Smooth muscle cell (in vitro differentiated cells): ENCODE measurements around the gene GCC2. TPM values are rescaled to one million over a fixed set of nuclear protein-coding genes. Genes with fewer than 3 reads are reported as not detected.

Experiments
- DNase-seq: peaks from one replicate; lab custom pipeline; 2025; ENCODE audit not compliant: unreplicated experiment; lab: John Stamatoyannopoulos, UW
- H2AFZ ChIP-seq: fragments of 200-600 bp; sonication (generic); 2 replicates; pipeline ENCODE4 v1.6.0; 2016; ENCODE audit warnings: antibody characterized with exemption, low read depth, mild to moderate bottlenecking
- H3F3A ChIP-seq: fragments of 200-600 bp; sonication (generic); 2 replicates; pipeline ENCODE4 v1.6.0; 2017; ENCODE audit warnings: antibody characterized with exemption, low read depth
- H3K27ac ChIP-seq: fragments of 200-600 bp; sonication (generic); 2 replicates; pipeline ENCODE4 v1.5.1; 2016; ENCODE audit warnings: low read depth, mild to moderate bottlenecking
- H3K27me3 ChIP-seq: fragments of 200-600 bp; sonication (generic); 2 replicates; pipeline ENCODE4 v1.6.1; 2016; ENCODE audit warnings: low read depth, mild to moderate bottlenecking
- H3K36me3 ChIP-seq: fragments of 200-600 bp; sonication (generic); 2 replicates; pipeline ENCODE4 v1.5.1; 2016; ENCODE audit warnings: low read depth
- H3K4me1 ChIP-seq: fragments of 200-600 bp; sonication (generic); 2 replicates; pipeline ENCODE4 v1.5.1; 2016; ENCODE audit warnings: low read depth
- H3K4me2 ChIP-seq: fragments of 200-600 bp; sonication (generic); 2 replicates; pipeline ENCODE4 v1.6.0; 2016; ENCODE audit warnings: mild to moderate bottlenecking
- H3K4me3 ChIP-seq: fragments of 200-600 bp; sonication (generic); 2 replicates; pipeline ENCODE4 v1.5.1; 2016; ENCODE audit warnings: mild to moderate bottlenecking
- H3K79me2 ChIP-seq: fragments of 200-600 bp; sonication (generic); 2 replicates; pipeline ENCODE4 v1.6.0; 2016; ENCODE audit warnings: low read depth, mild to moderate bottlenecking
- H3K9ac ChIP-seq: fragments of 200-600 bp; sonication (generic); 2 replicates; pipeline ENCODE4 v1.6.0; 2016; ENCODE audit warnings: low read depth
- H3K9me3 ChIP-seq: fragments of 200-600 bp; sonication (generic); replicated peaks from 2 replicates; pipeline ENCODE4 v1.5.1; 2016; ENCODE audit warnings: low read depth
- H4K20me1 ChIP-seq: fragments of 200-600 bp; sonication (generic); 2 replicates; pipeline ENCODE4 v1.6.0; 2016; ENCODE audit warnings: low read depth
- WGBS: methylation state at CpG from one replicate; pipeline ENCODE4 v1.1.7; 2016; ENCODE audit warnings: low lambda C conversion rate; 5-methylcytosine and 5-hydroxymethylcytosine counted together
- polyA plus RNA-seq: library from polyadenylated mRNA; unstranded; fragments of >200 nt; fragmentation: Nextera tagmentation; extraction: Ambion mirVana; gene quantifications from 2 replicates; pipeline ENCODE4 v1.2.1, GENCODE V29; 2016
- total RNA-seq: library from RNA; depleted of rRNA; stranded (reverse); fragments of >200 nt; gene quantifications from 2 replicates; pipeline ENCODE4 v1.2.3, GENCODE V29; 2014
- TF ChIP-seq, protein P1 (sequence below): fragments of 200-600 bp; sonication (generic); IDR thresholded peaks from 2 replicates; pipeline ENCODE4 v1.5.1; 2017; ENCODE audit warnings: borderline replicate concordance, mild to moderate bottlenecking, antibody characterized with exemption; ENCODE audit not compliant: insufficient read depth, poor library complexity, severe bottlenecking

Gene GCC2
- total and polyA plus RNA-seq, 2 experiments from 2014 or later: 18.3 to 36.4 TPM

DNA sequence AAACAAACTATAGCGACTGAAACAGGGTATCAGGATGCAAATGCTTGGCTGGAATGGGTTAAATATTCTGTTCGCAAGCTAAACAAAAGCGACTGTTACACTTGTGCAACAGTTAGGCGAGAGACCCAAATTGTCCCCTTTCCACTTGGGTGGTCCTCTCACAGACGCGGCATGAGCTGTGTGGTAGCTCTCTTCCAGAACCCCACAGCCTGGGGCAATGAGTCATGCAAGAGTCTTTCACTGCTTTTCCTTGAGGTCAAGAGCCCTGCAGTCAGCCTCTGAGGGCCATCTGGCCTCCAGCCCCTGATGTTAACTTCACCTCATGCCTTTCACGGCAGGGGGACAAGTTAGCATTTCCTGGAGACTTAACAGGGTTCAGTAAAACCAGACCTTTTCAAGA, 45.5 kb upstream of the GCC2 start:
- Histone ChIP-seq H3K9ac (no peak overlapping the region), H3K4me2 (peak overlapping the region; percentile 10), H3K4me3 (no peak overlapping the region), H3K27ac (peak overlapping the region; percentile 63), H3F3A (no peaks in the 10 kb centered on the region), H3K9me3 (peaks cover 6% of the 10 kb centered on the region), H3K4me1 (no peaks in the 10 kb centered on the region), H3K79me2 (no peaks in the 10 kb centered on the region), H2AFZ (no peak overlapping the region), H3K27me3 (no peaks in the 10 kb centered on the region), H4K20me1 (no peaks in the 10 kb centered on the region), H3K36me3 (no peaks in the 10 kb centered on the region)
- DNase-seq: peak; percentile 14
- TF ChIP-seq, protein P1, sequence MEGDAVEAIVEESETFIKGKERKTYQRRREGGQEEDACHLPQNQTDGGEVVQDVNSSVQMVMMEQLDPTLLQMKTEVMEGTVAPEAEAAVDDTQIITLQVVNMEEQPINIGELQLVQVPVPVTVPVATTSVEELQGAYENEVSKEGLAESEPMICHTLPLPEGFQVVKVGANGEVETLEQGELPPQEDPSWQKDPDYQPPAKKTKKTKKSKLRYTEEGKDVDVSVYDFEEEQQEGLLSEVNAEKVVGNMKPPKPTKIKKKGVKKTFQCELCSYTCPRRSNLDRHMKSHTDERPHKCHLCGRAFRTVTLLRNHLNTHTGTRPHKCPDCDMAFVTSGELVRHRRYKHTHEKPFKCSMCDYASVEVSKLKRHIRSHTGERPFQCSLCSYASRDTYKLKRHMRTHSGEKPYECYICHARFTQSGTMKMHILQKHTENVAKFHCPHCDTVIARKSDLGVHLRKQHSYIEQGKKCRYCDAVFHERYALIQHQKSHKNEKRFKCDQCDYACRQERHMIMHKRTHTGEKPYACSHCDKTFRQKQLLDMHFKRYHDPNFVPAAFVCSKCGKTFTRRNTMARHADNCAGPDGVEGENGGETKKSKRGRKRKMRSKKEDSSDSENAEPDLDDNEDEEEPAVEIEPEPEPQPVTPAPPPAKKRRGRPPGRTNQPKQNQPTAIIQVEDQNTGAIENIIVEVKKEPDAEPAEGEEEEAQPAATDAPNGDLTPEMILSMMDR: no peak
- WGBS: 9% methylated on average over 7 of the region's 7 CpGs

DNA sequence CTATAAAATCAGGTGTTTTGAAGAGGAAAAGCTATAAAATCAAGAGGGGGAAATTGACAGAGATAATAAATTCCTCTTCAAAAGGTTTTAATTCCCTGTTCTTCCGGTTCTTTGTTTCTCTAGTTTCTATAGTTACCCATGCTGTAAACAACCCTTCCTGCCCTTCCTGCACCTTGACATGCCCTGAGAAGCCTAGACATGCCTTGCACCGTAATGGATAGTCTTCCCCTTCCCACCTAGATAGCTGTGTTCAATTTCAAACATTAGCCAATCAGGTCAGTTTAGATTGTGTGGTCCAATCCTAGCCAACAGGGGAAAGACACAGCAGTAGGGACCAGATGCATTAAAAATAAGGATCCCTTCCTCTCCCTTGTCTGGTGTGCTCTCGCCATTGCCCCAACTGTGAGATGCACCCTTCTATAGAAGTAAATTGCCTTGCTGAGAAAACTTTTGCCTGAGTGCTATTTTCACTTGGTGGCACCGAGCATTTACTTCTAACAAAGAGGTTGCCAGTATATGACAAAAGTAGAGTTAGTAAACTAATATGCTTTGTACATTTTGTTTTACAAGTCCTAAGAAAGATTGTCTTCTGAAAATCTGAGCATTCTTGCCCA, 44.1 kb upstream of the GCC2 start:
- Histone ChIP-seq H3K4me1 (no peaks in the 10 kb centered on the region), H3K9me3 (no peaks in the 10 kb centered on the region), H3K27me3 (no peaks in the 10 kb centered on the region), H2AFZ (no peak overlapping the region), H3K9ac (peak overlapping the region; percentile 23), H3K4me2 (no peak overlapping the region), H3K36me3 (no peaks in the 10 kb centered on the region), H3K4me3 (no peak overlapping the region), H4K20me1 (no peaks in the 10 kb centered on the region), H3F3A (no peaks in the 10 kb centered on the region), H3K79me2 (no peaks in the 10 kb centered on the region), H3K27ac (peak overlapping the region; percentile 63)
- no peak for DNase-seq
- WGBS: 80% methylated on average over 4 of the region's 4 CpGs
- TF ChIP-seq, protein P1: no peak

DNA sequence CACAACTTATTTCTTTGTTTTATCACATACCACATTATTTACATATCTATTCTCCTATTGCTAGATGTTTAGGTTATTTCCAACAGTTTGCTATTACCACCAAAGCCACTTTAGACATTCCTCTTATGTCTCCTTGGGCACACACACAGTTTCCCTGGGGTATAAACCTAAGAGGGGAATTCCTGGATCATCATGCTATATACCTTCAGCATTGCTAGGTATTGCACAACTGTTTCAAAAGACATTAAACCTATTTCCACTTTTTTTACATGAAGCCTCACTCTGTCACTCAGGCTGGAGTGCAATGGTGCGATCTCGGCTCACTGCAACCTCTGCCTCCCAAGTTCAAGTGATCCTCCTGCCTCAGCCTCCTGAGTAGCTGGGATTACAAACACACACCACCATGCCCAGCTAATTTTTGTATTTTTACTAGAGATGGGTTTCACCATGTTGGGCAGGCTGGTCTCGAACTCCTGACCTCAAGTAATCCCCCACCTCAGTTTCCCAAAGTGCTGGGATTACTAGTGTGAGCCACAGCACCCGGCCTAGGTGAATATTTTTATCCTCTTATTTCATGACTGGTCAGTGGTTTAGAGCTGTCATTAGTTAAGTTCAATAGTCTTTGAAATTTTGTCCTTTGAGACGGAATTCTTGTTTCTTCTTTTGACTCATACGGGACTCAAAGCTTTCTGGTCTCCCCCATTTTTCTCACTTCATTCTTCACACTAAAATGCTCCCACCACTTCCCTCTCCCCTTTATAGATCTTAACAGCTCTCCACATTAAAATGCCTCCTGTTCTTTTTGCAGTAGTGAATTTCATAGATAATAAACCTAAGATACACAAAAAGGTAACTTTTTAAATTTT, 40.9 kb upstream of the GCC2 start:
- WGBS: 89% methylated on average over 6 of the region's 6 CpGs
- Histone ChIP-seq H4K20me1 (no peaks in the 10 kb centered on the region), H3K36me3 (no peaks in the 10 kb centered on the region), H3K4me1 (no peaks in the 10 kb centered on the region), H3K4me3 (no peak overlapping the region), H3K27me3 (no peaks in the 10 kb centered on the region), H3K27ac (no peak overlapping the region), H3K9me3 (no peaks in the 10 kb centered on the region), H3F3A (no peaks in the 10 kb centered on the region), H2AFZ (no peak overlapping the region), H3K79me2 (no peaks in the 10 kb centered on the region), H3K4me2 (no peak overlapping the region), H3K9ac (no peak overlapping the region)
- DNase-seq: no peak
- TF ChIP-seq, protein P1: no peak
